Measurements from ENCODE around the gene TPCN1.

Gene TPCN1

GRCh38 chr12:113224955-113225354, 3.7 kb downstream of the TPCN1 start:
- no peak for DNase-seq
- ATAC-seq: no peak

GRCh38 chr12:113226696-113227568, 5.7 kb downstream of the TPCN1 start:
- DNase-seq (no peak), ATAC-seq (no peak)

- DNase-seq: no peak
- no peak for ATAC-seq
These were observed 6.6 kb downstream of the TPCN1 start for GRCh38 chr12:113227686-113228391.

- no peak for DNase-seq
- ATAC-seq: no peak
These were observed 7.2 kb downstream of the TPCN1 start for GRCh38 chr12:113228394-113229028.

- ATAC-seq (no peak), DNase-seq (no peak)
These were observed 9.3 kb downstream of the TPCN1 start for GRCh38 chr12:113230315-113231234.

GRCh38 chr12:113231235-113232088, 10.2 kb downstream of the TPCN1 start:
- DNase-seq: no peak
- ATAC-seq: no peak

- ATAC-seq (no peak), DNase-seq (no peak)
These were observed 11.0 kb downstream of the TPCN1 start for GRCh38 chr12:113232089-113232839.

- ATAC-seq (peak; percentile 85), DNase-seq (peak; percentile 70)
These were observed 11.7 kb downstream of the TPCN1 start for GRCh38 chr12:113232840-113233585.

GRCh38 chr12:113233967-113234366, 12.7 kb downstream of the TPCN1 start:
- DNase-seq (no peak), ATAC-seq (no peak)

- ATAC-seq: no peak
- DNase-seq: no peak
These were observed 13.2 kb downstream of the TPCN1 start for GRCh38 chr12:113234483-113234882.

GRCh38 chr12:113235976-113236375, 14.7 kb downstream of the TPCN1 start:
- no peak for ATAC-seq
- DNase-seq: no peak

- DNase-seq (no peak), ATAC-seq (no peak)
These were observed 15.5 kb downstream of the TPCN1 start for GRCh38 chr12:113236539-113237399.

GRCh38 chr12:113237748-113238147, 16.5 kb downstream of the TPCN1 start:
- DNase-seq: no peak
- no peak for ATAC-seq

GRCh38 chr12:113238309-113238708, 17.0 kb downstream of the TPCN1 start:
- DNase-seq (no peak), ATAC-seq (no peak)

- peak; percentile 10 for ATAC-seq
These were observed 18.1 kb downstream of the TPCN1 start for GRCh38 chr12:113239288-113239771.

GRCh38 chr12:113239811-113240331, 18.6 kb downstream of the TPCN1 start:
- ATAC-seq (no peak), DNase-seq (no peak)

More at GRCh38 chr12:113239288-113239771, 18.1 kb downstream of the TPCN1 start:
- no peak for DNase-seq

- no peak for ATAC-seq
- no peak for DNase-seq
These were observed 19.1 kb downstream of the TPCN1 start for GRCh38 chr12:113240395-113240794.
